ENCODE measurements around the gene SLCO4A1.

Gene SLCO4A1

GRCh38 chr20:62688083-62688482, 45.8 kb downstream of the SLCO4A1 start:
- Histone ChIP-seq H2BK5ac (ENCODE audit: low read depth, low read length, poor library complexity) (no peak overlapping the region), H2BK12ac (ENCODE audit: low read length) (no peak overlapping the region), H4K12ac (ENCODE audit: low read depth, low read length) (no peak overlapping the region), H3K4me2 (ENCODE audit: low read length) (no peak overlapping the region), H3K9me3 (ENCODE audit: insufficient read depth, low read depth, low read length) (no peaks in the 10 kb centered on the region), H3K14ac (ENCODE audit: low read length) (no peak overlapping the region), H2AK5ac (ENCODE audit: low read length) (no peak overlapping the region), H2BK120ac (ENCODE audit: insufficient read depth, low read length, poor library complexity) (no peak overlapping the region), H3K4me1 (ENCODE audit: control insufficient read depth in 1 of 2, insufficient read depth in 2 of 2, low read length in 2 of 2) (no peaks in the 10 kb centered on the region), H3K18ac (ENCODE audit: low read length) (no peak overlapping the region), H2AFZ (ENCODE audit: insufficient read depth, low read length, poor library complexity) (no peak overlapping the region), H4K8ac (ENCODE audit: low read depth, low read length) (no peak overlapping the region), H3K4me3 (ENCODE audit: low read depth, low read length) (no peak overlapping the region), H3K79me1 (ENCODE audit: low read length) (no peaks in the 10 kb centered on the region), H3K9ac (ENCODE audit: low read length) (no peak overlapping the region), H3K4ac (ENCODE audit: low read depth, low read length) (no peak overlapping the region), H4K91ac (ENCODE audit: low read depth, low read length) (no peak overlapping the region), H3K36me3 (ENCODE audit: control insufficient read depth in 1 of 2, insufficient read depth in 2 of 2, low read length in 2 of 2) (no peaks in the 10 kb centered on the region), H3K23ac (ENCODE audit: low read length) (no peak overlapping the region), H3K27me3 (ENCODE audit: insufficient read depth, low read length) (no peaks in the 10 kb centered on the region), H3K79me2 (ENCODE audit: control insufficient read depth, insufficient read depth, low read length, poor library complexity) (no peaks in the 10 kb centered on the region), H3K27ac (ENCODE audit: low read depth, low read length) (no peak overlapping the region)
- DNase-seq: no peak
- WGBS (ENCODE audit: extremely low coverage, insufficient coverage, insufficient read length): no CpG with 5 or more reads among the region's 11 CpGs

DNA sequence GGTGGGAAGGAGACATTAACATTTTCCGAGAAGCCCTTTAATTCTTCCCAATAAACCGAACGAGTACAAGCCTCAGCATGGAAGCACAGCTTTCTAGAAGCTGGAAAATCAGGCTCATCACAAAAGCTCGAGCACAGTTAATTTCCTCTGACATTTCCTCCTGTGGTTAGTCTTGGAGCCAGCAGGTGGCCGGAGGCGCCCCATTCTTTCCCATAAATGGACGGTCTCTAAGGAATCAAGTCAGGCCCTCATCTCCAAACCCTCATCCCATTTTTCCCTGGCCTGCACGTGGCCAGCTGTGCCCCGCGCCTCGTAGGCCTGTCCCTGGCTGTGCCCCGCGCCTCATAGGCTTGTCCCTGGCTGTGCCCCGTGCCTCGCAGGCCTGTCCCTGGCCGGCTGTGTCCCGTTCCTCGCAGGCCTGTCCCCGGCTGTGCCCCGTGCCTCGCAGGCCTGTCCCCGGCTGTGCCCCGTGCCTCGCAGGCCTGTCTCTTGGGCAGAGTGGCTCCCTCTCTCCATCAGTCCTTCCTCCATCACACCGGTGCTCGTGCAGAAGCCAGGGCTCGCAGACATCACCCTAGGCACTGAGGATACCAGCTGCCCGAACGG, 46.7 kb downstream of the SLCO4A1 start:
- no peaks in the 10 kb centered on the region for H3K79me1 ChIP-seq (ENCODE audit: low read length)
- no peak overlapping the region for H3K4me2 ChIP-seq (ENCODE audit: low read length)
- H4K8ac ChIP-seq (ENCODE audit: low read depth, low read length): no peak overlapping the region
- H3K4me1 ChIP-seq (ENCODE audit: control insufficient read depth in 1 of 2, insufficient read depth in 2 of 2, low read length in 2 of 2): no peaks in the 10 kb centered on the region
- no peak overlapping the region for H4K91ac ChIP-seq (ENCODE audit: low read depth, low read length)
- no CpG with 5 or more reads among the region's 29 CpGs for WGBS (ENCODE audit: extremely low coverage, insufficient coverage, insufficient read length)
- no peak overlapping the region for H2BK5ac ChIP-seq (ENCODE audit: low read depth, low read length, poor library complexity)
- H4K12ac ChIP-seq (ENCODE audit: low read depth, low read length): no peak overlapping the region
- no peak overlapping the region for H3K23ac ChIP-seq (ENCODE audit: low read length)
- H3K4me3 ChIP-seq (ENCODE audit: low read depth, low read length): no peak overlapping the region
- H2BK12ac ChIP-seq (ENCODE audit: low read length): no peak overlapping the region
- no peak overlapping the region for H3K27ac ChIP-seq (ENCODE audit: low read depth, low read length)
- no peak overlapping the region for H3K18ac ChIP-seq (ENCODE audit: low read length)
- H3K36me3 ChIP-seq (ENCODE audit: control insufficient read depth in 1 of 2, insufficient read depth in 2 of 2, low read length in 2 of 2): no peaks in the 10 kb centered on the region
- no peaks in the 10 kb centered on the region for H3K9me3 ChIP-seq (ENCODE audit: insufficient read depth, low read depth, low read length)
- no peak overlapping the region for H3K4ac ChIP-seq (ENCODE audit: low read depth, low read length)
- H2AK5ac ChIP-seq (ENCODE audit: low read length): no peak overlapping the region
- H2AFZ ChIP-seq (ENCODE audit: insufficient read depth, low read length, poor library complexity): no peak overlapping the region
- no peak overlapping the region for H2BK120ac ChIP-seq (ENCODE audit: insufficient read depth, low read length, poor library complexity)
- H3K79me2 ChIP-seq (ENCODE audit: control insufficient read depth, insufficient read depth, low read length, poor library complexity): no peaks in the 10 kb centered on the region
- H3K14ac ChIP-seq (ENCODE audit: low read length): no peak overlapping the region
- no peaks in the 10 kb centered on the region for H3K27me3 ChIP-seq (ENCODE audit: insufficient read depth, low read length)
- DNase-seq: no peak
- H3K9ac ChIP-seq (ENCODE audit: low read length): no peak overlapping the region

DNA sequence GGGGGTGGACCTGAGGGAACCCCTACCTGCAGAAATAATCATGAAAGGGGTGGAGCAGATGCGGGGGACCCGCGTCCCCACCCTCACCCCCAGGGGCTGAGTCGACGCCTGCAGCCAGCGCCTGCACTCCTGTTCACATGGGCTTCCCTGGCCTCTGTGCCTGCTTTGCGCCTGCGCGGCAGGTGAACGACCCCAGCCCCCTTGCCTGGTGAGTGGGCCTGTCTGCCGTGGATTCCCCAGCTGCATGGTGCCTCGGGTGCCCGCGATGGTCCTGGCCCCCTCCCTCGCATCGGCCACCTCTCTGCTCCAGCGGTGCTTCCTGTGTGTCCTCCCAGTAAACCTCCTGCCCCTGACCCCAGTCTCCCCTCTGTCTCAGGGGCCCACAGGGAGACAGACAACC, 47.6 kb downstream of the SLCO4A1 start:
- H3K27ac ChIP-seq (ENCODE audit: low read depth, low read length): no peak overlapping the region
- H3K4me2 ChIP-seq (ENCODE audit: low read length): no peak overlapping the region
- no peak overlapping the region for H2BK120ac ChIP-seq (ENCODE audit: insufficient read depth, low read length, poor library complexity)
- H2BK5ac ChIP-seq (ENCODE audit: low read depth, low read length, poor library complexity): no peak overlapping the region
- no CpG with 5 or more reads among the region's 17 CpGs for WGBS (ENCODE audit: extremely low coverage, insufficient coverage, insufficient read length)
- H3K18ac ChIP-seq (ENCODE audit: low read length): no peak overlapping the region
- no peaks in the 10 kb centered on the region for H3K79me1 ChIP-seq (ENCODE audit: low read length)
- no peaks in the 10 kb centered on the region for H3K36me3 ChIP-seq (ENCODE audit: control insufficient read depth in 1 of 2, insufficient read depth in 2 of 2, low read length in 2 of 2)
- no peak overlapping the region for H4K12ac ChIP-seq (ENCODE audit: low read depth, low read length)
- DNase-seq: no peak
- no peak overlapping the region for H2AK5ac ChIP-seq (ENCODE audit: low read length)
- H3K14ac ChIP-seq (ENCODE audit: low read length): no peak overlapping the region
- H3K4ac ChIP-seq (ENCODE audit: low read depth, low read length): no peak overlapping the region
- no peaks in the 10 kb centered on the region for H3K9me3 ChIP-seq (ENCODE audit: insufficient read depth, low read depth, low read length)
- H3K4me1 ChIP-seq (ENCODE audit: control insufficient read depth in 1 of 2, insufficient read depth in 2 of 2, low read length in 2 of 2): no peaks in the 10 kb centered on the region
- no peak overlapping the region for H4K8ac ChIP-seq (ENCODE audit: low read depth, low read length)
- no peak overlapping the region for H2AFZ ChIP-seq (ENCODE audit: insufficient read depth, low read length, poor library complexity)
- no peaks in the 10 kb centered on the region for H3K79me2 ChIP-seq (ENCODE audit: control insufficient read depth, insufficient read depth, low read length, poor library complexity)
- no peak overlapping the region for H2BK12ac ChIP-seq (ENCODE audit: low read length)
- no peak overlapping the region for H4K91ac ChIP-seq (ENCODE audit: low read depth, low read length)
- H3K9ac ChIP-seq (ENCODE audit: low read length): no peak overlapping the region
- H3K23ac ChIP-seq (ENCODE audit: low read length): no peak overlapping the region
- H3K4me3 ChIP-seq (ENCODE audit: low read depth, low read length): no peak overlapping the region
- H3K27me3 ChIP-seq (ENCODE audit: insufficient read depth, low read length): no peaks in the 10 kb centered on the region

- no peaks in the 10 kb centered on the region for H3K79me1 ChIP-seq (ENCODE audit: low read length)
- H2AFZ ChIP-seq (ENCODE audit: insufficient read depth, low read length, poor library complexity): no peak overlapping the region
- H3K14ac ChIP-seq (ENCODE audit: low read length): no peak overlapping the region
- no peaks in the 10 kb centered on the region for H3K79me2 ChIP-seq (ENCODE audit: control insufficient read depth, insufficient read depth, low read length, poor library complexity)
- DNase-seq: no peak
- no peak overlapping the region for H4K91ac ChIP-seq (ENCODE audit: low read depth, low read length)
- H2BK120ac ChIP-seq (ENCODE audit: insufficient read depth, low read length, poor library complexity): no peak overlapping the region
- no peaks in the 10 kb centered on the region for H3K4me1 ChIP-seq (ENCODE audit: control insufficient read depth in 1 of 2, insufficient read depth in 2 of 2, low read length in 2 of 2)
- no peak overlapping the region for H2BK5ac ChIP-seq (ENCODE audit: low read depth, low read length, poor library complexity)
- no peak overlapping the region for H3K23ac ChIP-seq (ENCODE audit: low read length)
- no peak overlapping the region for H3K4me2 ChIP-seq (ENCODE audit: low read length)
- no CpG with 5 or more reads among the region's 17 CpGs for WGBS (ENCODE audit: extremely low coverage, insufficient coverage, insufficient read length)
- no peak overlapping the region for H4K12ac ChIP-seq (ENCODE audit: low read depth, low read length)
- no peak overlapping the region for H3K18ac ChIP-seq (ENCODE audit: low read length)
- no peaks in the 10 kb centered on the region for H3K27me3 ChIP-seq (ENCODE audit: insufficient read depth, low read length)
- no peaks in the 10 kb centered on the region for H3K36me3 ChIP-seq (ENCODE audit: control insufficient read depth in 1 of 2, insufficient read depth in 2 of 2, low read length in 2 of 2)
- no peak overlapping the region for H4K8ac ChIP-seq (ENCODE audit: low read depth, low read length)
- no peak overlapping the region for H2AK5ac ChIP-seq (ENCODE audit: low read length)
- no peak overlapping the region for H3K9ac ChIP-seq (ENCODE audit: low read length)
- no peaks in the 10 kb centered on the region for H3K9me3 ChIP-seq (ENCODE audit: insufficient read depth, low read depth, low read length)
- no peak overlapping the region for H3K4me3 ChIP-seq (ENCODE audit: low read depth, low read length)
- H2BK12ac ChIP-seq (ENCODE audit: low read length): no peak overlapping the region
- no peak overlapping the region for H3K27ac ChIP-seq (ENCODE audit: low read depth, low read length)
- no peak overlapping the region for H3K4ac ChIP-seq (ENCODE audit: low read depth, low read length)
Measured at GRCh38 chr20:62690261-62690820, 48.0 kb downstream of the SLCO4A1 start.

All from trophoblast cell (in vitro differentiated cells and primary cell).